ENCODE results near the gene IQCM. TPM values are rescaled to one million over a fixed set of nuclear protein-coding genes. Genes with fewer than 3 reads are reported as not detected.

Gene IQCM
- total and polyA plus RNA-seq, 2 donors (not counting 1 experiment from before 2014, with no cell fraction given): not detected

- Histone ChIP-seq H3K9me3 (ENCODE audit: control insufficient read depth, insufficient read depth, low read depth, low read length) (no peaks in the 10 kb centered on the region), H4K20me1 (ENCODE audit: control insufficient read depth, extremely low read depth, insufficient read depth, low read length) (no peaks in the 10 kb centered on the region), H3K79me2 (ENCODE audit: control insufficient read depth, insufficient read depth, low read length) (no peaks in the 10 kb centered on the region), H3K36me3 (ENCODE audit: control insufficient read depth, insufficient read depth, low read length) (no peaks in the 10 kb centered on the region), H3K27ac (ENCODE audit: insufficient read depth, low read length) (no peak overlapping the region), H3K4me1 (ENCODE audit: control insufficient read depth, extremely low read depth, insufficient read depth, low read length) (no peaks in the 10 kb centered on the region), H3K27me3 (ENCODE audit: control insufficient read depth, insufficient read depth, low read length) (no peaks in the 10 kb centered on the region), H2AFZ (ENCODE audit: low read length) (no peak overlapping the region), H3K9ac (ENCODE audit: insufficient read depth, low read length) (no peak overlapping the region), H3K4me2 (ENCODE audit: extremely low read depth, insufficient read depth, low read length) (no peak overlapping the region), H3K4me3 (replicated peaks in 1 of 4; ENCODE audit: control extremely low read depth in 1 of 4, insufficient read depth in 1 of 4, low read depth in 3 of 4, low read length in 4 of 4) (no peak overlapping the region)
- DNase-seq (ENCODE audit: low read depth in 2 of 2): no peak
- TF ChIP-seq CTCF (conservative IDR thresholded peaks at IDR 0.05 in 1 of 2, IDR thresholded peaks at IDR 0.05 in 1 of 2; ENCODE audit: low read depth in 1 of 2, low read length in 2 of 2) (no peak), EZH2 (IDR thresholded peaks at IDR 0.05; ENCODE audit: low read length, missing control alignments) (no peak)
These were observed 259.8 kb downstream of the IQCM start for GRCh38 chr4:149555799-149556198.

- H3K79me2 ChIP-seq (ENCODE audit: control insufficient read depth, insufficient read depth, low read length): no peaks in the 10 kb centered on the region
- H3K27ac ChIP-seq (ENCODE audit: insufficient read depth, low read length): no peak overlapping the region
- no peak overlapping the region for H3K4me2 ChIP-seq (ENCODE audit: extremely low read depth, insufficient read depth, low read length)
- H4K20me1 ChIP-seq (ENCODE audit: control insufficient read depth, extremely low read depth, insufficient read depth, low read length): no peaks in the 10 kb centered on the region
- no peak overlapping the region for H2AFZ ChIP-seq (ENCODE audit: low read length)
- H3K9me3 ChIP-seq (ENCODE audit: control insufficient read depth, insufficient read depth, low read depth, low read length): no peaks in the 10 kb centered on the region
- TF ChIP-seq EZH2 (IDR thresholded peaks at IDR 0.05; ENCODE audit: low read length, missing control alignments) (no peak), CTCF (conservative IDR thresholded peaks at IDR 0.05 in 1 of 2, IDR thresholded peaks at IDR 0.05 in 1 of 2; ENCODE audit: low read depth in 1 of 2, low read length in 2 of 2) (no peak)
- H3K27me3 ChIP-seq (ENCODE audit: control insufficient read depth, insufficient read depth, low read length): no peaks in the 10 kb centered on the region
- DNase-seq (ENCODE audit: low read depth in 2 of 2): peak in 1 of 2 donors; percentile 70
- H3K9ac ChIP-seq (ENCODE audit: insufficient read depth, low read length): no peak overlapping the region
- H3K4me3 ChIP-seq (replicated peaks in 1 of 4; ENCODE audit: control extremely low read depth in 1 of 4, insufficient read depth in 1 of 4, low read depth in 3 of 4, low read length in 4 of 4): no peak overlapping the region
- H3K4me1 ChIP-seq (ENCODE audit: control insufficient read depth, extremely low read depth, insufficient read depth, low read length): no peaks in the 10 kb centered on the region
- no peaks in the 10 kb centered on the region for H3K36me3 ChIP-seq (ENCODE audit: control insufficient read depth, insufficient read depth, low read length)
These were observed 260.5 kb downstream of the IQCM start for GRCh38 chr4:149555146-149555545.

DNA sequence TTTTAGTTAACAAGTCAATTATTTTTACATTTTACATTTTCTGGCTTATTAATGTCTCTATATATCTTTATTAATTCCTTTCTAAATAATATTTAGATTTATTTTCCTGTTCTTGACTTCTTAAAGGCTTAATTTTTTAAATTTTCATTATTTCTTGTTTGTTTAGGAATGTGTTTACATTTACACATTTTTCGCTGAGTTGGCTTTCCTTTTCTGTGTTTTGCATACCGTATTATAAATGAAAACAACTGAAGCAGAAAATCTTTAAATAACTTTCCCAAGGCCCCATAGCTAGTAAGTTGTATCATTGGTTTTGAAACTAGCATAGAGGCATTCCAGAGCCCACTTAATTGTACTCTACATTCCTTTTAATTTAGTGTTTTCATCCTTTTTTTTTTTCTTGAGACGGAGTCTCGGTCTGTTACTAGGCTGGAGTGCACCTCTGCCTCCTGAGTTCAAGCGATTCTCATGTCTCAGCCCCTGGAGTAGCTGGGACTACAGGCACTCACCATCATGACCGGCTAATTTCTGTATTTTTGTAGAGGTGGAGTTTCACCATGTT, 261.6 kb downstream of the IQCM start:
- H2AFZ ChIP-seq (ENCODE audit: low read length): no peak overlapping the region
- no peaks in the 10 kb centered on the region for H3K79me2 ChIP-seq (ENCODE audit: control insufficient read depth, insufficient read depth, low read length)
- H3K4me1 ChIP-seq (ENCODE audit: control insufficient read depth, extremely low read depth, insufficient read depth, low read length): no peaks in the 10 kb centered on the region
- no peak overlapping the region for H3K4me2 ChIP-seq (ENCODE audit: extremely low read depth, insufficient read depth, low read length)
- no peaks in the 10 kb centered on the region for H4K20me1 ChIP-seq (ENCODE audit: control insufficient read depth, extremely low read depth, insufficient read depth, low read length)
- no peak overlapping the region for H3K27ac ChIP-seq (ENCODE audit: insufficient read depth, low read length)
- peak in 1 of 2 donors; percentile 75 for DNase-seq (ENCODE audit: low read depth in 2 of 2)
- no peaks in the 10 kb centered on the region for H3K9me3 ChIP-seq (ENCODE audit: control insufficient read depth, insufficient read depth, low read depth, low read length)
- no peaks in the 10 kb centered on the region for H3K36me3 ChIP-seq (ENCODE audit: control insufficient read depth, insufficient read depth, low read length)
- H3K4me3 ChIP-seq (replicated peaks in 1 of 4; ENCODE audit: control extremely low read depth in 1 of 4, insufficient read depth in 1 of 4, low read depth in 3 of 4, low read length in 4 of 4): no peak overlapping the region
- TF ChIP-seq CTCF (conservative IDR thresholded peaks at IDR 0.05 in 1 of 2, IDR thresholded peaks at IDR 0.05 in 1 of 2; ENCODE audit: low read depth in 1 of 2, low read length in 2 of 2) (no peak), EZH2 (IDR thresholded peaks at IDR 0.05; ENCODE audit: low read length, missing control alignments) (no peak)
- H3K9ac ChIP-seq (ENCODE audit: insufficient read depth, low read length): no peak overlapping the region
- H3K27me3 ChIP-seq (ENCODE audit: control insufficient read depth, insufficient read depth, low read length): no peaks in the 10 kb centered on the region
